ENCODE data around the gene CFAP52. TPM values are rescaled to one million over a fixed set of nuclear protein-coding genes. Genes with fewer than 3 reads are reported as not detected.

CFAP52 gene
- total RNA-seq, 2 experiments from 2014 or later, result not detected

GRCh38 chr17:9532715-9533114, 43.7 kb upstream of the CFAP52 start:
- Mint-ChIP-seq H3K4me1 (ENCODE audit: low read depth) (peaks cover 6% of the 10 kb centered on the region), H3K9me3 (no peaks in the 10 kb centered on the region), H3K27me3 (no peaks in the 10 kb centered on the region), H3K27ac (no peak overlapping the region), H3K36me3 (ENCODE audit: low read depth) (no peaks in the 10 kb centered on the region), H3K4me3 (no peak overlapping the region)
- no peak for ATAC-seq
- DNase-seq, result no peak
- ChIA-PET POLR2A (no interaction called here), CTCF (interaction anchor here (1.4 kb wide), 1 partner anchor 11 kb away, joined by 3 read pairs; no protein-coding TSS in a partner anchor)
- intact Hi-C loops (cut with micrococcal nuclease), result no loop called here
- no peak for TF ChIP-seq CTCF (IDR thresholded peaks at IDR 0.05)

- Mint-ChIP-seq H3K27ac (no peak overlapping the region), H3K4me3 (no peak overlapping the region), H3K27me3 (no peaks in the 10 kb centered on the region), H3K36me3 (ENCODE audit: low read depth) (no peaks in the 10 kb centered on the region), H3K4me1 (ENCODE audit: low read depth) (peaks cover 6% of the 10 kb centered on the region), H3K9me3 (no peaks in the 10 kb centered on the region)
- ATAC-seq (no peak), DNase-seq (no peak)
- no peak for TF ChIP-seq CTCF (IDR thresholded peaks at IDR 0.05)
- CTCF ChIA-PET, result interaction anchor here (1.4 kb wide), 1 partner anchor 10 kb away, joined by 3 read pairs; no protein-coding TSS in a partner anchor
- intact Hi-C loops (cut with micrococcal nuclease), result no loop called here
- POLR2A ChIA-PET, result no interaction called here
These were observed 43.0 kb upstream of the CFAP52 start for GRCh38 chr17:9533441-9533840.

GRCh38 chr17:9536061-9536460, 40.4 kb upstream of the CFAP52 start:
- ATAC-seq (no peak), DNase-seq (no peak)
- no peak for TF ChIP-seq CTCF (IDR thresholded peaks at IDR 0.05)
- CTCF ChIA-PET, result no interaction called here
- H3K27me3 Mint-ChIP-seq, result no peaks in the 10 kb centered on the region
- POLR2A ChIA-PET, result no interaction called here
- no peaks in the 10 kb centered on the region for H3K4me1 Mint-ChIP-seq (ENCODE audit: low read depth)
- intact Hi-C loops (cut with micrococcal nuclease), result no loop called here
- no peak overlapping the region for H3K27ac Mint-ChIP-seq
- no peaks in the 10 kb centered on the region for H3K36me3 Mint-ChIP-seq (ENCODE audit: low read depth)
- H3K4me3 Mint-ChIP-seq, result no peak overlapping the region
- no peaks in the 10 kb centered on the region for H3K9me3 Mint-ChIP-seq

- Mint-ChIP-seq H3K27me3 (no peaks in the 10 kb centered on the region), H3K4me1 (ENCODE audit: low read depth) (no peaks in the 10 kb centered on the region), H3K9me3 (no peaks in the 10 kb centered on the region), H3K36me3 (ENCODE audit: low read depth) (no peaks in the 10 kb centered on the region), H3K4me3 (no peak overlapping the region), H3K27ac (no peak overlapping the region)
- CTCF ChIA-PET, result interaction anchor here (1.3 kb wide), 1 partner anchor 15 kb away, joined by 3 read pairs; no protein-coding TSS in a partner anchor
- TF ChIP-seq CTCF (IDR thresholded peaks at IDR 0.05), result no peak
- intact Hi-C loops (cut with micrococcal nuclease), result no loop called here
- no peak for ATAC-seq
- DNase-seq, result no peak
- POLR2A ChIA-PET, result no interaction called here
These were observed 39.2 kb upstream of the CFAP52 start for GRCh38 chr17:9537177-9537776.

- H3K36me3 Mint-ChIP-seq (ENCODE audit: low read depth), result peaks cover 2% of the 10 kb centered on the region
- POLR2A ChIA-PET, result no interaction called here
- no peak overlapping the region for H3K4me3 Mint-ChIP-seq
- TF ChIP-seq CTCF (IDR thresholded peaks at IDR 0.05), result no peak
- intact Hi-C loops (cut with micrococcal nuclease), result no loop called here
- DNase-seq (no peak), ATAC-seq (no peak)
- no peaks in the 10 kb centered on the region for H3K9me3 Mint-ChIP-seq
- no peak overlapping the region for H3K27ac Mint-ChIP-seq
- CTCF ChIA-PET, result no interaction called here
- H3K27me3 Mint-ChIP-seq, result no peaks in the 10 kb centered on the region
- H3K4me1 Mint-ChIP-seq (ENCODE audit: low read depth), result no peaks in the 10 kb centered on the region
These were observed 37.8 kb upstream of the CFAP52 start for GRCh38 chr17:9538626-9539025.
